Right lobe of liver (tissue), 4 donors: ENCODE measurements around the gene MTRR.

Experiments used
- CTCF ChIP-seq, 4 donors: fragments of 200-600 bp in 3 of 4; fragments of 450-650 bp in 1 of 4; IDR thresholded peaks; one replicate each; pipeline versions ENCODE4 v1.5.1 to v1.8.0; 2016 to 2022; ENCODE audit warnings: antibody characterized with exemption in 4 of 4, mild to moderate bottlenecking in 2 of 4
- POLR2A ChIP-seq: fragments of 450-650 bp; IDR thresholded peaks from one replicate; pipeline ENCODE4 v1.6.1; 2017; ENCODE audit warnings: antibody characterized with exemption, mild to moderate bottlenecking
- donor health status: DM: no; HTN: no; CAD: no.
- donor health status: DM: no; HTN: no; CAD: no.
- donor health status: DM: no; HTN: yes; CAD: no.

GRCh38 chr5:7869474-7870136 lies 657 bp downstream of the MTRR start:
- TF ChIP-seq CTCF (IDR thresholded peaks at IDR 0.05) (no peak), POLR2A (no peak)
